ENCODE data around the gene COG4.

The COG4 gene

DNA sequence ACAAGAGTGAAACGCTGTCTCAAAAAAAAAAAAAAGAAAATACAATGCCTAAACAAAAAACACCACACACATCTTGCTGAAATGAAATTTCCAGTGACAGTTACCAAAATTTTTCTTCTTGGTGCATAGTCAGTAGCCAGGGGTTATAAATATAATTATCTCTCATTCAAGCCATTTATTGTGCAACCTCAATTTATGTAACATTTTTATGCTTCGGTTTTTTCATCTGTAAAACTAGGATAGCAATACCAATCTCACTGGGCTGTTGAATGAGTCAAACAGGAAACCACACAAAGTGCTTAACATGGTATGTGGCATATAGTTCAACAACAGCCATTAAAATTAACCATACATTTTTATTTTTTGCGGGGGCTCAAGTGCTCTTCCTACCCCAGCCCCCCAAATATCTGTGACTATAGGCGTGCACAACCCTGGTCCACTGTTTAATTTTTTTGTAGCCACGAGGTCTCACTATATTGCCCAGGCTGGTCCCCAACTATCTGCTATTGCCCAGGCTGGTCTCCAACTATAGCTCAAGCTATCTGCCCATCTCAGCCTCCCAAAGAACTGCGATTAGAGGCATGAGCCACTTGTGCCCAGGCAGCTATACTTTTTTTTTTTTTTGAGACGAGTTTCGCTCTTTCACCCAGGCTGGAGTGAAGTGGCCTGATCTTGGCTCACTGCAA is 2.6 kb downstream of the COG4 start:
- H3K4me3 ChIP-seq (ENCODE audit: low read length) = no peak overlapping the region
- DNase-seq (ENCODE audit: low read depth) = no peak
- TF ChIP-seq, protein P1, sequence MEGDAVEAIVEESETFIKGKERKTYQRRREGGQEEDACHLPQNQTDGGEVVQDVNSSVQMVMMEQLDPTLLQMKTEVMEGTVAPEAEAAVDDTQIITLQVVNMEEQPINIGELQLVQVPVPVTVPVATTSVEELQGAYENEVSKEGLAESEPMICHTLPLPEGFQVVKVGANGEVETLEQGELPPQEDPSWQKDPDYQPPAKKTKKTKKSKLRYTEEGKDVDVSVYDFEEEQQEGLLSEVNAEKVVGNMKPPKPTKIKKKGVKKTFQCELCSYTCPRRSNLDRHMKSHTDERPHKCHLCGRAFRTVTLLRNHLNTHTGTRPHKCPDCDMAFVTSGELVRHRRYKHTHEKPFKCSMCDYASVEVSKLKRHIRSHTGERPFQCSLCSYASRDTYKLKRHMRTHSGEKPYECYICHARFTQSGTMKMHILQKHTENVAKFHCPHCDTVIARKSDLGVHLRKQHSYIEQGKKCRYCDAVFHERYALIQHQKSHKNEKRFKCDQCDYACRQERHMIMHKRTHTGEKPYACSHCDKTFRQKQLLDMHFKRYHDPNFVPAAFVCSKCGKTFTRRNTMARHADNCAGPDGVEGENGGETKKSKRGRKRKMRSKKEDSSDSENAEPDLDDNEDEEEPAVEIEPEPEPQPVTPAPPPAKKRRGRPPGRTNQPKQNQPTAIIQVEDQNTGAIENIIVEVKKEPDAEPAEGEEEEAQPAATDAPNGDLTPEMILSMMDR (conservative IDR thresholded peaks at IDR 0.05; ENCODE audit: low read depth, low read length) = no peak

DNA sequence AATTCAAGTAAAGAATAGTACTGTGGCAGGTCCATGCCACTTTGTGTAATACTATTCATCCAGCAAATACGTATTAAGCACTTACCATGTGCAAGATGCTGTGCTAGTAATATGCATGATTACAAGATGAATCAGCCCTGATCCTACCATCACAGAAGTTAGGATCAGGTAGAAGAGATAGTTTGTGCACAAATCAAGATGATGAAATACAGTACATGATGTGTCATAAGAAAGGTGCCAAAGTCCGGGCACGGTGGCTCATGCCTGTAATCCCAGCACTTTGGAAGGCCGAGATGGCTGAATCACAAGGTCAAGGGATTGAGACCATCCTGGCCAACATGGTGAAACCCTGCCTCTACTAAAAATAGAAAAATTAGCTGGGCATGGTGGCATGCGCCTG is 10.9 kb downstream of the COG4 start:
- no peak overlapping the region for H3K4me3 ChIP-seq (ENCODE audit: low read length)
- no peak for DNase-seq (ENCODE audit: low read depth)
- TF ChIP-seq, protein P1 (conservative IDR thresholded peaks at IDR 0.05; ENCODE audit: low read depth, low read length) = no peak

DNA sequence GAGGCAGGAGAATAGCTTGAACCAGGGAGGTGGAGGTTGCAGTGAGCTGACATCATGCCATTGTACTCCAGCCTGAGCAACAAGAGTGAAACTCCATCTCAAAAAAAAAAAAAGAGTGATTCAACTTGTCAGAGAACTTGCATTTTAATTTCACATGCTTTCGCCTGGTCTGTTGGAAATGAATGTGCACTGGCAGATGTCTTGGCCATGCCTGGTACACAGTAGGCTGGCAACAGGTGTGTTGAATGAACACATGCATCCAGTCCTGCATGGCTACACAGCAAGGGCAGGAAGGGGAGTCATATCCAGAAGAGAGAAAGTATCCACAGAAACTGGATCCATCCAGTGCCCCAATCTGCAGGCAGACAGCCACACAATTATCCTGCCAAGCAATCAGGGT is 11.5 kb downstream of the COG4 start:
- no peak for DNase-seq (ENCODE audit: low read depth)
- no peak overlapping the region for H3K4me3 ChIP-seq (ENCODE audit: low read length)
- TF ChIP-seq, protein P1 (conservative IDR thresholded peaks at IDR 0.05; ENCODE audit: low read depth, low read length) = no peak

DNA sequence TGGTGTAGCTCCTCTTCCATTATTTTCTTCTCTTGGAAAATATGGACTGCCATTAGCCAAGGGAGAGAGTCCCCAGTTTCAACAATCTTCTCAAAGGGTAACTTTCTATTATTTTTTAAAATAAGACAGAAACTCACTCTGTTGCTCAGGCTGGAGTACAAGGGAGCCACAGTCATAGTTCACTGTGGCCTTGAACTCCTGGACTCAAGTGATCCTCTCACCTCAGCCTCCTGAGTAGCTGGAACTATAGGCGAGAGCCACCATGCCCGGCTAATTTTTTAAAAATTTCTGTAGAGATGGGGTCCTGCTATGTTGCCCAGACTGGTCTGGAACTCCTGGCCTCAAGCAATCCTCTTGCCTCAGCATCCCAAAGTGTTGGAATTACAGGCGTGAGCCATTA is 13.1 kb downstream of the COG4 start:
- DNase-seq (ENCODE audit: low read depth) = no peak
- TF ChIP-seq, protein P1 (conservative IDR thresholded peaks at IDR 0.05; ENCODE audit: low read depth, low read length) = no peak
- H3K4me3 ChIP-seq (ENCODE audit: low read length) = no peak overlapping the region

DNA sequence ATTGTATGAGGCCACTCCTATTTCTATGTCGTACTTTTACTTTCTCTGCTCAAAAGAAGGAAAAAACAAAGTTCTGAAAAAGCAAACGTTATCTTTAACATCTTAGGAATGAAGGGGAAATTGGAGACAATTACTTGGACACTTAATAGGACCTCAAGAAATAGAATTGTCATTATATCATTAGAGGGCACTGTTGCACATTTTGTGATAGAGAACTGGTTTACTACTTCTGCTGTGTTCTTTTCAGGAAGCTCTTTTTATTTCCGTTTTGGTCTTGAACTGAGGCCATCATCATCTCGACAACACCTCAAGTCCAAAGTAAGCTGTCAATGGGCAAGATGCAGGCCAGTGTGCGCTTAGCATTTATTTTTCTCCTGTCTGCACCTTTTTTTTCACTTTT is 14.6 kb downstream of the COG4 start:
- no peak overlapping the region for H3K4me3 ChIP-seq (ENCODE audit: low read length)
- TF ChIP-seq, protein P1 (conservative IDR thresholded peaks at IDR 0.05; ENCODE audit: low read depth, low read length) = peak; percentile 7
- DNase-seq (ENCODE audit: low read depth) = no peak

DNA sequence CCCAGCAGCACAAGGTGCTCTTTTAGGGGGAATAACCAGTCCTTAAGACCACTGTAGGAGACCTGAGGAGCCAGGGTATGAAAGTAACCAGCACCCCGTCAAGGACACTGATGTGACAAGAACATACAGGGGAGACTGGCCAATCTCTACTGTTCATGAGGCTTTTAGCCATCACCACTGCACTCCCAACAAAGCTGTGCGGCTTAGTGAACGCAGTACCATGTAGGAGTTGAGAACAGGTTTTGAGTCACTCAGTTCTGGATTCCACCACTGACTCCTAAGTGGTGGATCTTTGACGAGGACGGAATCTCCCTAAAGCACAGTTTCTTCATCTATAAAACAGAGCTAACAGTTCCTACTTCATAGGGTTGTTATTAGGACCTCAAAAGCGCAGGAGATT is 26.8 kb downstream of the COG4 start:
- H3K4me3 ChIP-seq (ENCODE audit: low read length) = no peak overlapping the region
- TF ChIP-seq, protein P1 (conservative IDR thresholded peaks at IDR 0.05; ENCODE audit: low read depth, low read length) = no peak
- no peak for DNase-seq (ENCODE audit: low read depth)

DNA sequence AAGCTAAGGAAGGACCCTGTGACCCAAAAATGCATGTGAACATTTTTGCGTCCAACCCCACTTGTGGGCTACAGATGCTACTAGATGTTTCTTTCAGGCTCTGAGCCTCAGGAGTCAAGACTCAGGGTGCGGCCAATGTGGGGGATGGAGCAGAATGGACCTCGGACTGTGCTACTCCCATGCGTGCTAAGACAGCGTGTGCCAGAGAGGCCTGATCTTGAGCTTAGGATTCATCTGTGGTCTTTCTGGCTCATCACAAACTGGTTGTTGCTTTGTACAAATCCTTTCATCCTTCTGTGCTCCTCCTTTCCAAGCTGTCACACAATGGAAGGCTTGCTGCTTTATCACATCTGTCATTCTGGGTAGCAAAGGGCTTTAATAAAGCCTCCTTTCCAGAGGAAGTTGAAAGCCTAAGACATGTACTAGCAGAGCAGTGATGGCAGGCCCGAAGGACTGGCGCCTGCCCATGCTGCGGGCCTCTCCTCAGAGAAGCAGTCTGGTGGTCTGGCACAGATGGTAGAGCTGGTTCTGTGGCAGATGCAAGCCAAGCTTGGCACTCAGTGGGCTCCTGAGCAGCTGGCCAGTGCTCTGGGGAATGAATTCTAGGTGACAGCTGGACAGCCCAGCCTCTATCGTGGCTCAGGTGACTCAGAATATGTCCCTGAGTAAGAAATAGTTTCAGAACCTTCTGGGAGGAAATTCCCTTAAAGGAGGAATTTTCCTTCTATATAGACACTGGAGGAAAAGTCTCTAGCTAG is 27.8 kb downstream of the COG4 start:
- DNase-seq (ENCODE audit: low read depth) = no peak
- TF ChIP-seq, protein P1 (conservative IDR thresholded peaks at IDR 0.05; ENCODE audit: low read depth, low read length) = no peak
- H3K4me3 ChIP-seq (ENCODE audit: low read length) = no peak overlapping the region

All from retinal pigment epithelial cell (primary cell).